ENCODE measurements around the gene FKBP1A. TPM values are rescaled to one million over a fixed set of nuclear protein-coding genes. Genes with fewer than 3 reads are reported as not detected.
A peak's percentile ranks its signal among the peaks of the same experiment; 100 is the strongest.

The FKBP1A gene
- total RNA-seq: 100 to 1,000 TPM in 1 of 2 donors, 10 to 100 TPM in 1; 69.9 to 184 TPM

DNA sequence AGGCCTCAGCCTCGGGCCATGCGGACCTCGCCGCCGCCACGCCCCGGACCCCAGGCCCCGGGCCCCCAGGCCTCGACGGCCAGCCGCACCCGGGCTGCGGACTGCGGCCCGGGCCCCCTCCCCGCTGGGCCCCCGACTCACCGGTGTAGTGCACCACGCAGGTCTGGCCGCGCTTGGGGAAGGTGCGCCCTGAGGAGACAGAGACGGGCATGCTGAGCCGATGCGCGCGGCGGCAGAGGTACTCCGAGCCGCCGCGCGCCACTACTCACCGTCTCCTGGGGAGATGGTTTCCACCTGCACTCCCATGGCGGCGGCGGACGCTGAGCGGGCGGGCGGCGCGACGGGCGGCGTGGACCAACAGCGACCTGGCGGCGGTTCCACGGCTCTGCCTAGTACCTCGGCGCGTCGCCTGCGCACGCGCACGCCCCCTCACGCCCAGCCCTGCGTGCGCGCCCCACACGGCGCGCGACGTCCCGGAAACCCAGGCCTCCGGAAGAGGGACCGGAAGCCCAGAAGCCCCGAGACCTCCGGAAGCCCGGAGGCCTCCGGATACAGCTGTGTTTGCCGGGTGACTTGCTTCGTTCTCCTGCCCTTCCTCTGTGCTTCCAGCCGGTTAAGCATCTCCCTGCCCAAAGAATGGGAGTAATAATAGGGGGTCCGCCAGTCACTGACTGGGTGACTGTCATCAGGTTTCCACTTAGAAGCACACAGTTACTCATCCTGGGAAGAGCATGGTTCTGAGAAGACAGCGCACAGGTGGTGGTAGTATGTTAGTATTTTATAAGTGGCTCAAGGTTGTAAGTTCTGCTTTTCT, at the start of gene FKBP1A:
Gene FKBP1A, minus strand, starts transcription at position 362 of the 814 bp plus-strand sequence. Its CDS starts 56 bp downstream, at position 306.
- TF ChIP-seq, protein P1, sequence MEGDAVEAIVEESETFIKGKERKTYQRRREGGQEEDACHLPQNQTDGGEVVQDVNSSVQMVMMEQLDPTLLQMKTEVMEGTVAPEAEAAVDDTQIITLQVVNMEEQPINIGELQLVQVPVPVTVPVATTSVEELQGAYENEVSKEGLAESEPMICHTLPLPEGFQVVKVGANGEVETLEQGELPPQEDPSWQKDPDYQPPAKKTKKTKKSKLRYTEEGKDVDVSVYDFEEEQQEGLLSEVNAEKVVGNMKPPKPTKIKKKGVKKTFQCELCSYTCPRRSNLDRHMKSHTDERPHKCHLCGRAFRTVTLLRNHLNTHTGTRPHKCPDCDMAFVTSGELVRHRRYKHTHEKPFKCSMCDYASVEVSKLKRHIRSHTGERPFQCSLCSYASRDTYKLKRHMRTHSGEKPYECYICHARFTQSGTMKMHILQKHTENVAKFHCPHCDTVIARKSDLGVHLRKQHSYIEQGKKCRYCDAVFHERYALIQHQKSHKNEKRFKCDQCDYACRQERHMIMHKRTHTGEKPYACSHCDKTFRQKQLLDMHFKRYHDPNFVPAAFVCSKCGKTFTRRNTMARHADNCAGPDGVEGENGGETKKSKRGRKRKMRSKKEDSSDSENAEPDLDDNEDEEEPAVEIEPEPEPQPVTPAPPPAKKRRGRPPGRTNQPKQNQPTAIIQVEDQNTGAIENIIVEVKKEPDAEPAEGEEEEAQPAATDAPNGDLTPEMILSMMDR (IDR thresholded peaks at IDR 0.05): peak; percentile 27
- H3K27ac ChIP-seq: peak within 1 kb of the TSS; percentile 74 to 87
- H3K9me3 ChIP-seq: no peaks in the 10 kb centered on the region
- no peaks in the 10 kb centered on the region for H3K36me3 ChIP-seq
- DNase-seq (ENCODE audit: low spot score) (peak; percentile 52), ATAC-seq (ENCODE audit: insufficient number of reproducible peaks, low FRiP score, low read depth) (peak; percentile 84)
- H3K27me3 ChIP-seq (replicated peaks; ENCODE audit: insufficient read depth): no peaks in the 10 kb centered on the region
- H3K4me1 ChIP-seq (ENCODE audit: control insufficient read depth in 1 of 2, low read depth in 2 of 2): peaks cover 34 to 39% of the 10 kb centered on the region in 2 donors
- peak within 1 kb of the TSS; percentile 90 for H3K4me3 ChIP-seq

DNA sequence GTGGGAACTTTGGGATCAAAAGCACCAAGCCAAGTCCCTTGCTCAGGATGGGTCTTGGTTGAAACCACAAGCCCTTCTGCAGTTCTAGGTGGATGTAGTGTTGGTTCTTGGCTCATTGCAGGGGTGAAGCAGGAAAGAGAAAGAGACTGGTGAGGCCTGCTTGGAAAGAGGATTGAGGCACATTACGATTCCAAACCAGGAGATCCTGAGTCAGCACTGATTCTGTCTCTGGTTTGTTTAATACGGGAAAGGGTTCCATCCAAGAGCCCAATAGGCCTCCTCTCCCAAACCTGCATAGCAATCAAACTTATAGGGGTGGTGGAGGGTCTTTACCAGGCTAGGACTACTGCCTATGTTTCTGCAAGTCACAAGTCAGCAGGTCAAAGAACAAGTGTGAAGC, 49.5 kb upstream of the FKBP1A start:
- H3K4me3 ChIP-seq: no peak overlapping the region
- no peak for ATAC-seq (ENCODE audit: insufficient number of reproducible peaks, low FRiP score, low read depth)
- H3K9me3 ChIP-seq: no peaks in the 10 kb centered on the region
- no peak overlapping the region for H3K27ac ChIP-seq
- no peaks in the 10 kb centered on the region for H3K4me1 ChIP-seq (ENCODE audit: control insufficient read depth in 1 of 2, low read depth in 2 of 2)
- no peaks in the 10 kb centered on the region for H3K27me3 ChIP-seq (replicated peaks; ENCODE audit: insufficient read depth)
- DNase-seq (ENCODE audit: low spot score): no peak
- TF ChIP-seq, protein P1 (IDR thresholded peaks at IDR 0.05): no peak
- H3K36me3 ChIP-seq: peaks cover 46% of the 10 kb centered on the region

DNA sequence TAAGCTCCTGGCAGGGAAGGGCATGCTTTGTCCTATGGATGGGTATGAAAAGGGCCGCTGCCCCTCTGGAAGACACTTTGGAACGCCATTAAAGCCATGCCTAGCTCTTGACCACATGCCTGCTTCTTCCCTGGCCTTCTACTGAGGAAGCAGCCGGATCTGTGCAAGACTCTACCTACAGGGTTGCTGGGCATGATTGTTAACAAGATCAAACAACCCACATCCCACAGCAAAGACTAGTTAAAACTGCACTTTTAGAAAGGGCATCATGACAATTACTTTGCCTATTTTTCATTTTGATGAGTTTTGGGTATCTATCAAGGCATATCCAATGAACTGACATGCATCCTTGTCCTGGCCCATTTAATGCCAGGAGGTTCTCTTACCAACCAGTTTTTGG, 48.3 kb upstream of the FKBP1A start:
- Histone ChIP-seq H3K9me3 (no peaks in the 10 kb centered on the region), H3K36me3 (peaks cover 37% of the 10 kb centered on the region), H3K4me3 (no peak overlapping the region), H3K4me1 (ENCODE audit: control insufficient read depth in 1 of 2, low read depth in 2 of 2) (no peaks in the 10 kb centered on the region), H3K27me3 (replicated peaks; ENCODE audit: insufficient read depth) (no peaks in the 10 kb centered on the region), H3K27ac (no peak overlapping the region)
- TF ChIP-seq, protein P1 (IDR thresholded peaks at IDR 0.05): no peak
- DNase-seq (ENCODE audit: low spot score) (no peak), ATAC-seq (ENCODE audit: insufficient number of reproducible peaks, low FRiP score, low read depth) (no peak)

DNA sequence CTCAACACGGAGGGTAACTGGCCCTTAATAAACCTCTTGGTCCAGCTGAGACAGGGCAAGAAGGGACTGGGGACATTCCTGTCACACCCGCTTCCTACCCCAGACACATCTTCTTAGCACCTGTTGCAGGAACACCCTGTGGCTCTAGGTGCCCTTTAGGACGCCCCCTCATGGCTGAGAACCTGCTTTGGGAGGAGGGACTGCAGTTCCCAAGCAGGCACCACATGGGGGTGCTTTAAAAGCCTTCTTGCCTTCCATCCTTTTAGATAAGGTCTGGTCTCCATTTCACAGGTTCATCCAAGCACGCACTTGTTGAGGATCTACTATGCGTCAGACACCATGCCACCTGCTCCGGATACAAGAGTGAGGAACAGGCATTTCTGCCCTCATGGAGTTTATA, 47.2 kb upstream of the FKBP1A start:
- H3K9me3 ChIP-seq: no peaks in the 10 kb centered on the region
- TF ChIP-seq, protein P1 (IDR thresholded peaks at IDR 0.05): no peak
- peaks cover 26% of the 10 kb centered on the region for H3K36me3 ChIP-seq
- no peaks in the 10 kb centered on the region for H3K27me3 ChIP-seq (replicated peaks; ENCODE audit: insufficient read depth)
- DNase-seq (ENCODE audit: low spot score): no peak
- no peak for ATAC-seq (ENCODE audit: insufficient number of reproducible peaks, low FRiP score, low read depth)
- H3K27ac ChIP-seq: no peak overlapping the region
- no peak overlapping the region for H3K4me3 ChIP-seq
- H3K4me1 ChIP-seq (ENCODE audit: control insufficient read depth in 1 of 2, low read depth in 2 of 2): no peaks in the 10 kb centered on the region

DNA sequence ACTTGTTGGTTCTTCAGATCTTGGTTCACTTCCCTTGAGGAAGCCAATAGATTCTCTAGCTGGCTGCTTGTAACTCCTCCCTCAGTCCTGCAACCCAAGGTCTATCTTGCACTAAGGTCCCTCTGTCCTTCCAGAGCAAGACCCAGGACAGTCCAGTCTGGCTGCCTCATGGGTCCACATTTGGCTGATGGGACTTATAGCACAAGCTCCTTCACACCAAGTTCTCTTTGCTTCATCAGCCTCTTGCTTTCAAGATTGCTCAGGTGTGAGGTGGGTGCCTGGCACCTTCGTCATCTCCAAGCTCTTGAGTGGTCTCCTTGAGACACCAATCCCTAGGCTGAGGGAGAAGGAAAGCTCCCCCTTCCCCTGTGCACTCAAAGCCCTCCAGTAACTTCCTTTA, 45.5 kb upstream of the FKBP1A start:
- peaks cover 0 to 3% of the 10 kb centered on the region in 2 donors for H3K4me1 ChIP-seq (ENCODE audit: control insufficient read depth in 1 of 2, low read depth in 2 of 2)
- ATAC-seq (ENCODE audit: insufficient number of reproducible peaks, low FRiP score, low read depth) (no peak), DNase-seq (ENCODE audit: low spot score) (no peak)
- no peak overlapping the region for H3K4me3 ChIP-seq
- H3K36me3 ChIP-seq: peaks cover 11% of the 10 kb centered on the region
- no peaks in the 10 kb centered on the region for H3K9me3 ChIP-seq
- H3K27me3 ChIP-seq (replicated peaks; ENCODE audit: insufficient read depth): no peaks in the 10 kb centered on the region
- TF ChIP-seq, protein P1 (IDR thresholded peaks at IDR 0.05): no peak
- H3K27ac ChIP-seq: no peak overlapping the region
